Fibroblast of lung (primary cell): ENCODE data around the gene ARIH2.

Experiments used
- EZH2 ChIP-seq: IDR thresholded peaks from 2 replicates; pipeline ENCODE4 v1.5.1; 2012; ENCODE audit warnings: low read length, control low read depth, mild to moderate bottlenecking; ENCODE audit errors: missing control alignments
- TF ChIP-seq, protein P1 (sequence below), 2 donors: IDR thresholded peaks in 1 of 2; conservative IDR thresholded peaks in 1 of 2; 1 replicate in 1 of 2; 2 replicates in 1 of 2; pipeline ENCODE4 v1.5.1; 2011 to 2012; ENCODE audit warnings: low read length in 2 of 2, control low read depth in 1 of 2, inconsistent platforms in 1 of 2, low read depth in 1 of 2, mild to moderate bottlenecking in 1 of 2

DNA sequence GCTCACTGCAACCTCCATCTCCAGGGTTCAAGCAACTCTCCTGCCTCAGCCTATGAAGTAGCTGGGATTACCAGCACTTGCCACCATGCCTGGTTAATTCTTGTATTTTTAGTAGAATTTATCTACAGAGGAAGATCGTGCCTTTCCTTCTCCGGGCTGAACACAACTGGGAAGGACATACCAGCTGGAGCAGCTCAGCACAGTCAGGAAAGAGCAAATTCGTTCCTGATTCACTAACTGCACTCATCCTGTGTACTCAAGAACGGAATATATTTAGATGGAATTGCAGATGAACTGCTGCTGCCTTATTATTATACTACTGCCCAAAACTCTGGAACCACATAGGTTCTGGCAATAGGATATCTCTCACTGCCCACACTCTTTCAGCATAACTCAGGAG lies 44.3 kb downstream of the ARIH2 start:
- TF ChIP-seq EZH2, result no peak
- TF ChIP-seq, protein P1, sequence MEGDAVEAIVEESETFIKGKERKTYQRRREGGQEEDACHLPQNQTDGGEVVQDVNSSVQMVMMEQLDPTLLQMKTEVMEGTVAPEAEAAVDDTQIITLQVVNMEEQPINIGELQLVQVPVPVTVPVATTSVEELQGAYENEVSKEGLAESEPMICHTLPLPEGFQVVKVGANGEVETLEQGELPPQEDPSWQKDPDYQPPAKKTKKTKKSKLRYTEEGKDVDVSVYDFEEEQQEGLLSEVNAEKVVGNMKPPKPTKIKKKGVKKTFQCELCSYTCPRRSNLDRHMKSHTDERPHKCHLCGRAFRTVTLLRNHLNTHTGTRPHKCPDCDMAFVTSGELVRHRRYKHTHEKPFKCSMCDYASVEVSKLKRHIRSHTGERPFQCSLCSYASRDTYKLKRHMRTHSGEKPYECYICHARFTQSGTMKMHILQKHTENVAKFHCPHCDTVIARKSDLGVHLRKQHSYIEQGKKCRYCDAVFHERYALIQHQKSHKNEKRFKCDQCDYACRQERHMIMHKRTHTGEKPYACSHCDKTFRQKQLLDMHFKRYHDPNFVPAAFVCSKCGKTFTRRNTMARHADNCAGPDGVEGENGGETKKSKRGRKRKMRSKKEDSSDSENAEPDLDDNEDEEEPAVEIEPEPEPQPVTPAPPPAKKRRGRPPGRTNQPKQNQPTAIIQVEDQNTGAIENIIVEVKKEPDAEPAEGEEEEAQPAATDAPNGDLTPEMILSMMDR (conservative IDR thresholded peaks at IDR 0.05 in 1 of 2, IDR thresholded peaks at IDR 0.05 in 1 of 2; ENCODE audit: low read depth in 1 of 2, low read length in 2 of 2), result no peak
